Sigmoid colon (tissue), 7 donors: ENCODE measurements around the gene FRS2. TPM values are rescaled to one million over a fixed set of nuclear protein-coding genes. Genes with fewer than 3 reads are reported as not detected.
A peak's percentile ranks its signal among the peaks of the same experiment; 100 is the strongest.

Experiments
- DNase-seq: peaks from one replicate; pipeline ENCODE4 v3.0.0-alpha.2; 2019
- H3K27ac ChIP-seq, 4 donors: fragments of 200-600 bp; sonication (generic); one replicate each; pipeline ENCODE4 v1.5.1; 2016 to 2019; ENCODE audit warnings: mild to moderate bottlenecking in 1 of 4
- H3K27me3 ChIP-seq, 3 donors: fragments of 200-600 bp; sonication (generic); one replicate each; pipeline ENCODE4 v1.5.1; 2019; ENCODE audit warnings: mild to moderate bottlenecking in 1 of 3
- H3K36me3 ChIP-seq, 4 donors: fragments of 200-600 bp; sonication (generic); one replicate each; pipeline ENCODE4 v1.5.1; 2016 to 2019
- H3K4me1 ChIP-seq, 4 donors: fragments of 200-600 bp; sonication (generic); one replicate each; pipeline ENCODE4 v1.5.1; 2017 to 2019
- H3K4me3 ChIP-seq, 4 donors: fragments of 200-600 bp; sonication (generic); one replicate each; pipeline ENCODE4 v1.5.1; 2017 to 2019; ENCODE audit warnings: mild to moderate bottlenecking in 2 of 4, moderate library complexity in 1 of 4
- H3K9me3 ChIP-seq, 4 donors: fragments of 200-600 bp in 3 of 4; sonication (generic) in 3 of 4; one replicate each; pipeline versions ENCODE4 v1.5.1 to v1.6.1; 2013 to 2019
- CTCF ChIP-seq, 4 experiments: fragments of 450-650 bp in 3 of 4; fragments of 200-600 bp in 1 of 4; IDR thresholded peaks; one replicate each; pipeline ENCODE4 v1.5.1; 2016 to 2019; ENCODE audit warnings: antibody characterized with exemption in 4 of 4, mild to moderate bottlenecking in 3 of 4, moderate library complexity in 2 of 4
- EP300 ChIP-seq, 4 donors: sonication (generic); formaldehyde crosslinking; IDR thresholded peaks; one replicate each; pipeline ENCODE4 v1.6.1; 2017; ENCODE audit warnings: antibody characterized with exemption in 4 of 4
- POLR2A ChIP-seq, 2 donors: fragments of 450-650 bp; IDR thresholded peaks; one replicate each; pipeline ENCODE4 v1.6.1; 2016; ENCODE audit warnings: antibody characterized with exemption in 2 of 2, mild to moderate bottlenecking in 2 of 2, moderate library complexity in 2 of 2
- POLR2AphosphoS5 ChIP-seq, 4 donors: sonication (generic); formaldehyde crosslinking; IDR thresholded peaks; one replicate each; pipeline ENCODE4 v1.6.1; 2017; ENCODE audit warnings: antibody characterized with exemption in 4 of 4
- whole genome bisulfite sequencing, 2 donors: extraction: QIAGEN DNeasy Blood & Tissue Kit; methylation state at CpG; one replicate each; pipeline ENCODE4 v1.1.7; 2013; 5-methylcytosine and 5-hydroxymethylcytosine counted together
- intact Hi-C: fragments of 100-400 bp; cut with DNase I; formaldehyde crosslinking; loops from one replicate; pipeline ENCODE4 v1.15.1; 2023
- polyA plus RNA-seq, 3 donors: library from polyadenylated mRNA; stranded (reverse); fragments of 200-250 nt; gene quantifications; one replicate each; pipeline ENCODE4 v1.2.3, GENCODE V29; 2013
- total RNA-seq, 4 donors: library from RNA; depleted of rRNA; stranded (reverse); fragments of >200 nt; gene quantifications; one replicate each; pipeline ENCODE4 v1.1.0, GENCODE V29; 2016
- donor health status: healthy with polysubstance abuse.
- donor health status: Bipolar disorder and iron deficiency.
- donor health status: healthy.

The FRS2 gene
- total and polyA plus RNA-seq, 7 donors = 7.6 to 48.4 (median 33.8) TPM

GRCh38 chr12:69490920-69491643, 20.9 kb downstream of the FRS2 start:
- DNase-seq = no peak
- no peak overlapping the region for H3K4me3 ChIP-seq

GRCh38 chr12:69492739-69493138, 22.6 kb downstream of the FRS2 start:
- no peaks in the 10 kb centered on the region for H3K9me3 ChIP-seq

More at GRCh38 chr12:69490920-69491643, 20.9 kb downstream of the FRS2 start:
- Histone ChIP-seq H3K9me3 (peaks cover 0 to 4% (median 0%) of the 10 kb centered on the region in 4 donors), H3K4me1 (peaks cover 0 to 28% (median 11%) of the 10 kb centered on the region in 4 donors), H3K27ac (no peak overlapping the region), H3K36me3 (peaks cover 0 to 12% (median 5%) of the 10 kb centered on the region in 4 donors), H3K27me3 (no peaks in the 10 kb centered on the region)
- intact Hi-C loops = no loop called here
- 94 to 96% methylated on average over 14 of the region's 14 CpGs for WGBS, 2 donors
- TF ChIP-seq POLR2AphosphoS5 (IDR thresholded peaks at IDR 0.05) = no peak

GRCh38 chr12:69495071-69495470, 24.9 kb downstream of the FRS2 start:
- H3K27ac ChIP-seq = no peak overlapping the region
- no peaks in the 10 kb centered on the region for H3K9me3 ChIP-seq
- DNase-seq = no peak
- no peak overlapping the region for H3K4me3 ChIP-seq
- H3K27me3 ChIP-seq = no peaks in the 10 kb centered on the region
- intact Hi-C loops = no loop called here
- TF ChIP-seq EP300 (IDR thresholded peaks at IDR 0.05) (no peak), CTCF (IDR thresholded peaks at IDR 0.05) (no peak), POLR2A (IDR thresholded peaks at IDR 0.05) (no peak), POLR2AphosphoS5 (IDR thresholded peaks at IDR 0.05) (no peak)
- 58 to 76% methylated on average over 3 of the region's 3 CpGs for WGBS, 2 donors
- peaks cover 0 to 62% (median 27%) of the 10 kb centered on the region in 4 donors for H3K4me1 ChIP-seq
- H3K36me3 ChIP-seq = no peaks in the 10 kb centered on the region

More at GRCh38 chr12:69492739-69493138, 22.6 kb downstream of the FRS2 start:
- DNase-seq = no peak
- intact Hi-C loops = no loop called here
- no peak overlapping the region for H3K4me3 ChIP-seq
- peaks cover 0 to 39% (median 21%) of the 10 kb centered on the region in 4 donors for H3K4me1 ChIP-seq
- peaks cover 0 to 4% (median 0%) of the 10 kb centered on the region in 4 donors for H3K36me3 ChIP-seq
- 92 to 97% methylated on average over 2 of the region's 2 CpGs for WGBS, 2 donors
- TF ChIP-seq CTCF (IDR thresholded peaks at IDR 0.05) (no peak), POLR2A (IDR thresholded peaks at IDR 0.05) (no peak), EP300 (IDR thresholded peaks at IDR 0.05) (no peak), POLR2AphosphoS5 (IDR thresholded peaks at IDR 0.05) (no peak)
- no peaks in the 10 kb centered on the region for H3K27me3 ChIP-seq
- no peak overlapping the region for H3K27ac ChIP-seq

GRCh38 chr12:69497308-69498026, 27.3 kb downstream of the FRS2 start:
- H3K27me3 ChIP-seq = no peaks in the 10 kb centered on the region
- H3K27ac ChIP-seq = peak overlapping the region in 2 of 4 donors; percentile 17 to 44
- no peak overlapping the region for H3K4me3 ChIP-seq
- no peaks in the 10 kb centered on the region for H3K9me3 ChIP-seq
- DNase-seq = no peak
- H3K4me1 ChIP-seq = peaks cover 0 to 71% (median 39%) of the 10 kb centered on the region in 4 donors
- 66 to 73% methylated on average over 4 of the region's 4 CpGs for WGBS, 2 donors
- TF ChIP-seq POLR2AphosphoS5 (IDR thresholded peaks at IDR 0.05) (no peak), CTCF (IDR thresholded peaks at IDR 0.05) (no peak), EP300 (IDR thresholded peaks at IDR 0.05) (no peak), POLR2A (IDR thresholded peaks at IDR 0.05) (no peak)
- intact Hi-C loops = no loop called here
- H3K36me3 ChIP-seq = no peaks in the 10 kb centered on the region

- Histone ChIP-seq H3K4me1 (peaks cover 0 to 70% (median 41%) of the 10 kb centered on the region in 4 donors), H3K9me3 (no peaks in the 10 kb centered on the region), H3K27me3 (no peaks in the 10 kb centered on the region), H3K27ac (no peak overlapping the region), H3K4me3 (no peak overlapping the region), H3K36me3 (no peaks in the 10 kb centered on the region)
- DNase-seq = no peak
- 80% methylated on average over 1 of the region's 1 CpG for WGBS, 2 donors
- TF ChIP-seq POLR2AphosphoS5 (IDR thresholded peaks at IDR 0.05) = no peak
- no peak for TF ChIP-seq EP300 (IDR thresholded peaks at IDR 0.05)
- no peak for TF ChIP-seq POLR2A (IDR thresholded peaks at IDR 0.05)
- TF ChIP-seq CTCF (IDR thresholded peaks at IDR 0.05) = no peak
- intact Hi-C loops = no loop called here
Measured at GRCh38 chr12:69500631-69501030, 30.4 kb downstream of the FRS2 start.
